Smooth muscle cell (in vitro differentiated cells): ENCODE data around the gene LIAS. TPM values are rescaled to one million over a fixed set of nuclear protein-coding genes. Genes with fewer than 3 reads are reported as not detected.

ENCODE experiments used
- DNase-seq: peaks from one replicate; lab custom pipeline; 2025; ENCODE audit not compliant: unreplicated experiment; lab: John Stamatoyannopoulos, UW
- H2AFZ ChIP-seq: fragments of 200-600 bp; sonication (generic); 2 replicates; pipeline ENCODE4 v1.6.0; 2016; ENCODE audit warnings: antibody characterized with exemption, low read depth, mild to moderate bottlenecking
- H3F3A ChIP-seq: fragments of 200-600 bp; sonication (generic); 2 replicates; pipeline ENCODE4 v1.6.0; 2017; ENCODE audit warnings: antibody characterized with exemption, low read depth
- H3K27ac ChIP-seq: fragments of 200-600 bp; sonication (generic); 2 replicates; pipeline ENCODE4 v1.5.1; 2016; ENCODE audit warnings: low read depth, mild to moderate bottlenecking
- H3K27me3 ChIP-seq: fragments of 200-600 bp; sonication (generic); 2 replicates; pipeline ENCODE4 v1.6.1; 2016; ENCODE audit warnings: low read depth, mild to moderate bottlenecking
- H3K36me3 ChIP-seq: fragments of 200-600 bp; sonication (generic); 2 replicates; pipeline ENCODE4 v1.5.1; 2016; ENCODE audit warnings: low read depth
- H3K4me1 ChIP-seq: fragments of 200-600 bp; sonication (generic); 2 replicates; pipeline ENCODE4 v1.5.1; 2016; ENCODE audit warnings: low read depth
- H3K4me2 ChIP-seq: fragments of 200-600 bp; sonication (generic); 2 replicates; pipeline ENCODE4 v1.6.0; 2016; ENCODE audit warnings: mild to moderate bottlenecking
- H3K4me3 ChIP-seq: fragments of 200-600 bp; sonication (generic); 2 replicates; pipeline ENCODE4 v1.5.1; 2016; ENCODE audit warnings: mild to moderate bottlenecking
- H3K79me2 ChIP-seq: fragments of 200-600 bp; sonication (generic); 2 replicates; pipeline ENCODE4 v1.6.0; 2016; ENCODE audit warnings: low read depth, mild to moderate bottlenecking
- H3K9ac ChIP-seq: fragments of 200-600 bp; sonication (generic); 2 replicates; pipeline ENCODE4 v1.6.0; 2016; ENCODE audit warnings: low read depth
- H3K9me3 ChIP-seq: fragments of 200-600 bp; sonication (generic); replicated peaks from 2 replicates; pipeline ENCODE4 v1.5.1; 2016; ENCODE audit warnings: low read depth
- H4K20me1 ChIP-seq: fragments of 200-600 bp; sonication (generic); 2 replicates; pipeline ENCODE4 v1.6.0; 2016; ENCODE audit warnings: low read depth
- whole genome bisulfite sequencing: methylation state at CpG from one replicate; pipeline ENCODE4 v1.1.7; 2016; ENCODE audit warnings: low lambda C conversion rate; 5-methylcytosine and 5-hydroxymethylcytosine counted together
- microRNA-seq: library from miRNA; unstranded; fragments of <30 nt; microRNA quantifications from one replicate; pipeline ENCODE4, GENCODE V29; 2016; ENCODE audit warnings: borderline number of aligned reads
- polyA plus RNA-seq: library from polyadenylated mRNA; unstranded; fragments of >200 nt; fragmentation: Nextera tagmentation; extraction: Ambion mirVana; gene quantifications from 2 replicates; pipeline ENCODE4 v1.2.1, GENCODE V29; 2016
- small RNA-seq: library from RNA; depleted of rRNA; stranded (forward); fragments of <200 nt; gene quantifications from one replicate; pipeline ENCODE3, GENCODE V24; 2014
- total RNA-seq: library from RNA; depleted of rRNA; stranded (reverse); fragments of >200 nt; gene quantifications from 2 replicates; pipeline ENCODE4 v1.2.3, GENCODE V29; 2014
- TF ChIP-seq, protein P1 (sequence below): fragments of 200-600 bp; sonication (generic); IDR thresholded peaks from 2 replicates; pipeline ENCODE4 v1.5.1; 2017; ENCODE audit warnings: borderline replicate concordance, mild to moderate bottlenecking, antibody characterized with exemption; ENCODE audit not compliant: insufficient read depth, poor library complexity, severe bottlenecking

The LIAS gene
- total and polyA plus RNA-seq, 2 experiments from 2014 or later: 6.6 to 10.5 TPM

DNA sequence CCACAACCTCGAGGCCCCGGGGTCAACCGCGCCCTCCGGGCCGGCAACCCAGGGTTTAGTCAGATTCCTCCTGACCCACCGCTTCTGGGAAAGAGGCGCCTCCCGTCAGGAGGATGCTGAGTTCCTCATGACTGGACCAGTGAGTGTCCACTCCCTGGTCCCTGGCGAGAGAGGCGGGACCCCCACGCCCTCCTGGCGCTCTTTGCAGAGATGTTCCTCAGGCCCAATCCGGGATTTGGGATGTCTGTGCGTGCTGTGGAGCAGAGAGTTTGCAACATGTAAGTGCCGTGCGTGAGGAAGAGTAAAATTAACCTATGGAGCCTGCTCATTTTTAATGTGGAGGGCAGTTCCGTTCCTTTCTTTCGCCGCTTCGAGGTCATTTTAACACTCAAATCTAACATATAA, 69.2 kb downstream of the LIAS start:
- Histone ChIP-seq H3F3A (no peaks in the 10 kb centered on the region), H3K9me3 (no peaks in the 10 kb centered on the region), H2AFZ (peak overlapping the region; percentile 67), H3K4me1 (peaks cover 7% of the 10 kb centered on the region), H4K20me1 (peaks cover 34% of the 10 kb centered on the region), H3K27me3 (no peaks in the 10 kb centered on the region), H3K79me2 (peaks cover 67% of the 10 kb centered on the region), H3K27ac (peak overlapping the region; percentile 87), H3K4me2 (peak overlapping the region; percentile 87), H3K36me3 (peaks cover 8% of the 10 kb centered on the region), H3K4me3 (peak overlapping the region; percentile 74), H3K9ac (peak overlapping the region; percentile 83)
- no peak for DNase-seq
- WGBS: 3% methylated on average over 21 of the region's 21 CpGs
- TF ChIP-seq, protein P1, sequence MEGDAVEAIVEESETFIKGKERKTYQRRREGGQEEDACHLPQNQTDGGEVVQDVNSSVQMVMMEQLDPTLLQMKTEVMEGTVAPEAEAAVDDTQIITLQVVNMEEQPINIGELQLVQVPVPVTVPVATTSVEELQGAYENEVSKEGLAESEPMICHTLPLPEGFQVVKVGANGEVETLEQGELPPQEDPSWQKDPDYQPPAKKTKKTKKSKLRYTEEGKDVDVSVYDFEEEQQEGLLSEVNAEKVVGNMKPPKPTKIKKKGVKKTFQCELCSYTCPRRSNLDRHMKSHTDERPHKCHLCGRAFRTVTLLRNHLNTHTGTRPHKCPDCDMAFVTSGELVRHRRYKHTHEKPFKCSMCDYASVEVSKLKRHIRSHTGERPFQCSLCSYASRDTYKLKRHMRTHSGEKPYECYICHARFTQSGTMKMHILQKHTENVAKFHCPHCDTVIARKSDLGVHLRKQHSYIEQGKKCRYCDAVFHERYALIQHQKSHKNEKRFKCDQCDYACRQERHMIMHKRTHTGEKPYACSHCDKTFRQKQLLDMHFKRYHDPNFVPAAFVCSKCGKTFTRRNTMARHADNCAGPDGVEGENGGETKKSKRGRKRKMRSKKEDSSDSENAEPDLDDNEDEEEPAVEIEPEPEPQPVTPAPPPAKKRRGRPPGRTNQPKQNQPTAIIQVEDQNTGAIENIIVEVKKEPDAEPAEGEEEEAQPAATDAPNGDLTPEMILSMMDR: no peak

Small RNA genes lying within 50 kb of the gene (microRNA-seq; reads per million reads assigned to microRNA genes)
- gene MIR5591: not detected

Small RNA genes lying within 50 kb of the gene (small RNA-seq; reads per million reads assigned to genes)
- gene MIR5591 (not detected), gene RF00019 (not detected)

Other genes with a start within 250 kb of the LIAS start
- gene RFC1, start 92.7 kb upstream of the LIAS start, total RNA-seq: 48.0 and 54.7 TPM in 2 replicates
- 25.3 and 36.3 TPM in 2 replicates for gene RFC1, start 92.7 kb upstream of the LIAS start, polyA plus RNA-seq
- 0.04 TPM in 2 replicates for gene KLB, start 52.1 kb upstream of the LIAS start, total RNA-seq
- 0.06 TPM in 1 of 2 replicates, not detected in the other for gene KLB, start 52.1 kb upstream of the LIAS start, polyA plus RNA-seq
- 3,229 and 3,249 TPM in 2 replicates for gene RPL9, start 134 bp upstream of the LIAS start, total RNA-seq
- gene RPL9, start 134 bp upstream of the LIAS start, polyA plus RNA-seq: 506 and 531 TPM in 2 replicates
- 98.0 and 107 TPM in 2 replicates for gene UGDH, start 68.4 kb downstream of the LIAS start, total RNA-seq
- gene UGDH, start 68.4 kb downstream of the LIAS start, polyA plus RNA-seq: 88.8 and 128 TPM in 2 replicates
- gene SMIM14, start 179.8 kb downstream of the LIAS start, total RNA-seq: 45.0 and 55.9 TPM in 2 replicates
- 47.4 and 48.0 TPM in 2 replicates for gene SMIM14, start 179.8 kb downstream of the LIAS start, polyA plus RNA-seq
- gene UBE2K, start 239.1 kb downstream of the LIAS start, total RNA-seq: 25.8 and 32.4 TPM in 2 replicates
- 84.1 and 118 TPM in 2 replicates for gene UBE2K, start 239.1 kb downstream of the LIAS start, polyA plus RNA-seq